ENCODE results near the gene JADE3. TPM values are rescaled to one million over a fixed set of nuclear protein-coding genes. Genes with fewer than 3 reads are reported as not detected.

JADE3 gene
- total RNA-seq, 6 donors from 2014 or later: 4.2 to 10.7 (median 7.8) TPM

GRCh38 chrX:46873746-46874145 lies 38.5 kb upstream of the JADE3 start:
- Histone ChIP-seq H3K4me1 (no peaks in the 10 kb centered on the region), H3K9me3 (no peaks in the 10 kb centered on the region), H3K36me3 (no peaks in the 10 kb centered on the region), H3K27ac (no peak overlapping the region), H3K4me3 (no peak overlapping the region), H3K27me3 (no peaks in the 10 kb centered on the region)
- WGBS, 2 donors: 51 to 53% methylated on average over 2 of the region's 2 CpGs
- ATAC-seq (ENCODE audit: low FRiP score in 2 of 2) (no peak), DNase-seq (no peak)
- no peak for TF ChIP-seq POLR2A (IDR thresholded peaks at IDR 0.05)
- TF ChIP-seq POLR2AphosphoS5 (IDR thresholded peaks at IDR 0.05): no peak
- TF ChIP-seq EP300 (IDR thresholded peaks at IDR 0.05): no peak
- no peak for TF ChIP-seq CTCF (IDR thresholded peaks at IDR 0.05)

GRCh38 chrX:46876901-46877300 lies 35.3 kb upstream of the JADE3 start:
- no peak for ATAC-seq (ENCODE audit: low FRiP score in 2 of 2)

GRCh38 chrX:46882266-46882665 lies 30.0 kb upstream of the JADE3 start:
- DNase-seq (no peak), ATAC-seq (ENCODE audit: low FRiP score in 2 of 2) (no peak)
- TF ChIP-seq POLR2A (IDR thresholded peaks at IDR 0.05) (no peak), POLR2AphosphoS5 (IDR thresholded peaks at IDR 0.05) (no peak), CTCF (IDR thresholded peaks at IDR 0.05) (no peak), EP300 (IDR thresholded peaks at IDR 0.05) (no peak)
- H3K9me3 ChIP-seq: no peaks in the 10 kb centered on the region
- no peak overlapping the region for H3K27ac ChIP-seq
- WGBS, 2 donors: 40% methylated on average over 1 of the region's 1 CpG; no CpG with 5 or more reads in 1 of the 2 donors
- no peaks in the 10 kb centered on the region for H3K36me3 ChIP-seq
- no peaks in the 10 kb centered on the region for H3K4me1 ChIP-seq
- no peak overlapping the region for H3K4me3 ChIP-seq
- H3K27me3 ChIP-seq: no peaks in the 10 kb centered on the region

More at GRCh38 chrX:46876901-46877300, 35.3 kb upstream of the JADE3 start:
- DNase-seq: no peak
- Histone ChIP-seq H3K9me3 (no peaks in the 10 kb centered on the region), H3K4me1 (no peaks in the 10 kb centered on the region), H3K27ac (no peak overlapping the region), H3K27me3 (no peaks in the 10 kb centered on the region), H3K36me3 (no peaks in the 10 kb centered on the region), H3K4me3 (no peak overlapping the region)
- TF ChIP-seq CTCF (IDR thresholded peaks at IDR 0.05): no peak
- no peak for TF ChIP-seq POLR2A (IDR thresholded peaks at IDR 0.05)
- TF ChIP-seq EP300 (IDR thresholded peaks at IDR 0.05): no peak
- no peak for TF ChIP-seq POLR2AphosphoS5 (IDR thresholded peaks at IDR 0.05)

- DNase-seq (no peak), ATAC-seq (ENCODE audit: low FRiP score in 2 of 2) (no peak)
- no peak overlapping the region for H3K27ac ChIP-seq
- peaks cover 0 to 12% (median 0%) of the 10 kb centered on the region in 4 donors for H3K36me3 ChIP-seq
- no peaks in the 10 kb centered on the region for H3K9me3 ChIP-seq
- no peaks in the 10 kb centered on the region for H3K27me3 ChIP-seq
- WGBS, 2 donors: 70 to 74% methylated on average over 3 of the region's 3 CpGs
- H3K4me1 ChIP-seq: no peaks in the 10 kb centered on the region
- no peak overlapping the region for H3K4me3 ChIP-seq
- TF ChIP-seq EP300 (IDR thresholded peaks at IDR 0.05): no peak
- no peak for TF ChIP-seq POLR2A (IDR thresholded peaks at IDR 0.05)
- no peak for TF ChIP-seq CTCF (IDR thresholded peaks at IDR 0.05)
Measured at GRCh38 chrX:46884799-46885198, 27.4 kb upstream of the JADE3 start.

DNA sequence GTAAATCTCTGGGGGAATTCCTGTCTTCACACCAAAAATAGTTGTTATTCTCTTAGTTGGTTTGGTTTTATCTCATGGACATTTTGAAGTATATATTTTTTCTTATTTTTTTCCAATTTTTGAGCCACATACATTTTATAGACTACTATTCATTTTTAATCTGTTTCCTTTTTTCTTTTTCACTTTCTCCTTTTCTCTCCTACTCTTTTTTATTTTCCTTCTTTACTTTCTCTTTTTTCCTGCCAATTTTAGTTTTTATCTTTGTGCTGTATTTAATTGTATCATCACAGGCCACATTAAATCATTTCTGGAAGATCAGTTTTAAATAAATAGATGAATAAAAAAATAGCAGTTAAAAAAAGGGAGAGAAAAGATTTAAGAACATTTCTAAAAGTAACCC lies 14.0 kb upstream of the JADE3 start:
- H3K4me3 ChIP-seq: no peak overlapping the region
- DNase-seq: no peak
- no peaks in the 10 kb centered on the region for H3K36me3 ChIP-seq
- ATAC-seq (ENCODE audit: low FRiP score in 2 of 2): no peak
- TF ChIP-seq CTCF (IDR thresholded peaks at IDR 0.05): no peak
- no peak for TF ChIP-seq EP300 (IDR thresholded peaks at IDR 0.05)
- H3K9me3 ChIP-seq: no peaks in the 10 kb centered on the region
- no peaks in the 10 kb centered on the region for H3K4me1 ChIP-seq
- no peaks in the 10 kb centered on the region for H3K27me3 ChIP-seq
- no peak overlapping the region for H3K27ac ChIP-seq
